Measurements from ENCODE around the gene HIVEP3. TPM values are rescaled to one million over a fixed set of nuclear protein-coding genes. Genes with fewer than 3 reads are reported as not detected.

HIVEP3 gene
- total RNA-seq, 2 donors from 2014 or later = 0.13 to 0.99 TPM

DNA sequence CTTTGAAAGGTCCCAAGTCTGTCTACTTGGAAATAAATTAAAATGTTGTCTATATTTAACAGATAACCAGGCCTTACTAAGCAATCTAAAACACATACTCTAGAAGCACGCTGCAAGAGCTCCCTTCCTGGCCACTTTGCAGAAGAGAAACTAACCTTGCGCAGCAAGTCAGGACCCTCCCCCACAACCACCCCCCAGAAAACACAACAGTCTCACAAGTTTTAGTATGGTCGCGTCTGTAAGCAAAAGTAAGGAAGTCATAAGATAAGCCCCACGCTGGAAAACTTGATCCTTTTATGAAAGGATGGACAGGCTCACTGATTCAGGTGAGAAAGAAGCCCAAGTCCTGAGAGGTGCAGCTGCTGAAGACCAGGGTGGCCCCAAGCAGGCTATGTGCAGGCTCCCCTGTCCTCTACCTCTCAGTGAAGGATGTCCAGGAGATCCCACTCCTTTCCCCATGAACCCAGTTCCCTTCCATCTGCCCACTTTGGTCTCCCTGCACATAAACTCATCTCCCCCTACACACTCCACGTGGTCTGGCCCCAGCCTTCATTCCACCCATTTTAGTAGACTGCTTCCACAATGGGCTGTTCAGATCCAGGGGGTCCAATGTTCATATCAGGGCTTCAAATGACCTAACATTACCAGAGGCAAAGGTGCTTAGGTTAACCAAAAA, 23.8 kb downstream of the HIVEP3 start:
- Histone ChIP-seq H3K4me1 (ENCODE audit: control insufficient read depth, insufficient read depth, low read length) (no peaks in the 10 kb centered on the region), H3K9me3 (ENCODE audit: control insufficient read depth, low read length) (no peaks in the 10 kb centered on the region), H3K9ac (ENCODE audit: extremely low read depth, low read length, poor library complexity, severe bottlenecking) (no peak overlapping the region), H3K4me3 (ENCODE audit: low read length) (no peak overlapping the region), H3K36me3 (ENCODE audit: control insufficient read depth, insufficient read depth, low read length) (no peaks in the 10 kb centered on the region), H3K27ac (ENCODE audit: low read depth, low read length) (no peak overlapping the region), H3K27me3 (ENCODE audit: control insufficient read depth, insufficient read depth, low read length, poor library complexity, severe bottlenecking) (no peaks in the 10 kb centered on the region)
- no peak for DNase-seq
- Mint-ChIP-seq H3K27me3 (ENCODE audit: insufficient read depth) (no peaks in the 10 kb centered on the region), H3K27ac (no peak overlapping the region), H3K36me3 (ENCODE audit: low read depth) (no peaks in the 10 kb centered on the region), H3K9me3 (no peaks in the 10 kb centered on the region), H3K4me3 (no peak overlapping the region), H3K4me1 (no peaks in the 10 kb centered on the region)
- TF ChIP-seq, protein P1, sequence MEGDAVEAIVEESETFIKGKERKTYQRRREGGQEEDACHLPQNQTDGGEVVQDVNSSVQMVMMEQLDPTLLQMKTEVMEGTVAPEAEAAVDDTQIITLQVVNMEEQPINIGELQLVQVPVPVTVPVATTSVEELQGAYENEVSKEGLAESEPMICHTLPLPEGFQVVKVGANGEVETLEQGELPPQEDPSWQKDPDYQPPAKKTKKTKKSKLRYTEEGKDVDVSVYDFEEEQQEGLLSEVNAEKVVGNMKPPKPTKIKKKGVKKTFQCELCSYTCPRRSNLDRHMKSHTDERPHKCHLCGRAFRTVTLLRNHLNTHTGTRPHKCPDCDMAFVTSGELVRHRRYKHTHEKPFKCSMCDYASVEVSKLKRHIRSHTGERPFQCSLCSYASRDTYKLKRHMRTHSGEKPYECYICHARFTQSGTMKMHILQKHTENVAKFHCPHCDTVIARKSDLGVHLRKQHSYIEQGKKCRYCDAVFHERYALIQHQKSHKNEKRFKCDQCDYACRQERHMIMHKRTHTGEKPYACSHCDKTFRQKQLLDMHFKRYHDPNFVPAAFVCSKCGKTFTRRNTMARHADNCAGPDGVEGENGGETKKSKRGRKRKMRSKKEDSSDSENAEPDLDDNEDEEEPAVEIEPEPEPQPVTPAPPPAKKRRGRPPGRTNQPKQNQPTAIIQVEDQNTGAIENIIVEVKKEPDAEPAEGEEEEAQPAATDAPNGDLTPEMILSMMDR (conservative IDR thresholded peaks at IDR 0.05) = no peak
- WGBS, 2 experiments (ENCODE audit: insufficient coverage in 1 of 2, insufficient read length in 1 of 2) = 87 to 94% methylated on average over 3 to 6 of the region's 6 CpGs

GRCh38 chr1:41894101-41894807, 24.5 kb downstream of the HIVEP3 start:
- Mint-ChIP-seq H3K4me1 (no peaks in the 10 kb centered on the region), H3K27ac (no peak overlapping the region), H3K27me3 (ENCODE audit: insufficient read depth) (no peaks in the 10 kb centered on the region), H3K9me3 (no peaks in the 10 kb centered on the region), H3K36me3 (ENCODE audit: low read depth) (no peaks in the 10 kb centered on the region), H3K4me3 (no peak overlapping the region)
- Histone ChIP-seq H3K27me3 (ENCODE audit: control insufficient read depth, insufficient read depth, low read length, poor library complexity, severe bottlenecking) (no peaks in the 10 kb centered on the region), H3K4me1 (ENCODE audit: control insufficient read depth, insufficient read depth, low read length) (no peaks in the 10 kb centered on the region), H3K9ac (ENCODE audit: extremely low read depth, low read length, poor library complexity, severe bottlenecking) (no peak overlapping the region), H3K9me3 (ENCODE audit: control insufficient read depth, low read length) (no peaks in the 10 kb centered on the region), H3K27ac (ENCODE audit: low read depth, low read length) (no peak overlapping the region), H3K36me3 (ENCODE audit: control insufficient read depth, insufficient read depth, low read length) (no peaks in the 10 kb centered on the region), H3K4me3 (ENCODE audit: low read length) (no peak overlapping the region)
- TF ChIP-seq, protein P1 (conservative IDR thresholded peaks at IDR 0.05) = no peak
- DNase-seq = no peak
- WGBS, 2 experiments (ENCODE audit: insufficient coverage in 1 of 2, insufficient read length in 1 of 2) = 77 to 81% methylated on average over 4 of the region's 4 CpGs

GRCh38 chr1:41892301-41892781, 26.4 kb downstream of the HIVEP3 start:
- Histone ChIP-seq H3K27ac (ENCODE audit: low read depth, low read length) (no peak overlapping the region), H3K27me3 (ENCODE audit: control insufficient read depth, insufficient read depth, low read length, poor library complexity, severe bottlenecking) (no peaks in the 10 kb centered on the region), H3K4me3 (ENCODE audit: low read length) (no peak overlapping the region), H3K9ac (ENCODE audit: extremely low read depth, low read length, poor library complexity, severe bottlenecking) (no peak overlapping the region), H3K36me3 (ENCODE audit: control insufficient read depth, insufficient read depth, low read length) (no peaks in the 10 kb centered on the region), H3K9me3 (ENCODE audit: control insufficient read depth, low read length) (no peaks in the 10 kb centered on the region), H3K4me1 (ENCODE audit: control insufficient read depth, insufficient read depth, low read length) (no peaks in the 10 kb centered on the region)
- Mint-ChIP-seq H3K27ac (no peak overlapping the region), H3K27me3 (ENCODE audit: insufficient read depth) (no peaks in the 10 kb centered on the region), H3K4me3 (no peak overlapping the region), H3K36me3 (ENCODE audit: low read depth) (no peaks in the 10 kb centered on the region), H3K9me3 (no peaks in the 10 kb centered on the region), H3K4me1 (no peaks in the 10 kb centered on the region)
- DNase-seq = no peak
- 89 to 94% methylated on average over 3 to 5 of the region's 5 CpGs for WGBS, 2 experiments (ENCODE audit: insufficient coverage in 1 of 2, insufficient read length in 1 of 2)
- TF ChIP-seq, protein P1 (conservative IDR thresholded peaks at IDR 0.05) = no peak
